GM18498 (cell line): ENCODE results near the gene CASP10.

ENCODE experiments used
- ATAC-seq: cut with Tn5 transposase; IDR thresholded peaks from one replicate; pipeline ENCODE4 v1.9.1; 2021; ENCODE audit warnings: mild to moderate bottlenecking, moderate library complexity; ENCODE audit not compliant: unreplicated experiment

The CASP10 gene

DNA sequence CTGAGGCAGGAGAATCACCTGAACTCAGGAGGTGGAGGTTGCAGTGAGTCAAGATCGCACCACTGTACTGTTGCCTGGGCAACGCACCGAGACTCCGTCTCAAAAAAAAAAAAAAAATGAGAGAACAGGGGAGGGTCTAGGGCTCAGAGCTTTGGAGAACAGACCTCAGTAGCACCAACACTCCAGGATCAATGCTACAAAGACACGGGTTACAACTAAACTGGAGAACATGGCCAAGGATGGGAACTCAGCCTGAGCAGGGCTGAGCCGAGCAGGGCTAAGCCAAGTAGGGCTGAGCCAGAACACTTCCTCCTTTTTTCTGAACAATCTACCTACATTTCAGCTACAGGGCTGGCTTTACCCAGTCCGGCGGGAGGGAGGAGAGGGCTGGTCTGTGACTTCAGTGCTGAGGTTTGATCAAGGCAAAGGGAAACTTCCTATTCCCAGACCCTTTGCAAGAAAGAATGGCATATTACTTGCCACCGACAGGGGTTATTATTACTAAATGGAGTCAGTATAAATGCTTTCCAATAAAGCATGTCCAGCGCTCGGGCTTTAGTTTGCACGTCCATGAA lies 74.5 kb downstream of the CASP10 start:
- ATAC-seq = peak; percentile 52

DNA sequence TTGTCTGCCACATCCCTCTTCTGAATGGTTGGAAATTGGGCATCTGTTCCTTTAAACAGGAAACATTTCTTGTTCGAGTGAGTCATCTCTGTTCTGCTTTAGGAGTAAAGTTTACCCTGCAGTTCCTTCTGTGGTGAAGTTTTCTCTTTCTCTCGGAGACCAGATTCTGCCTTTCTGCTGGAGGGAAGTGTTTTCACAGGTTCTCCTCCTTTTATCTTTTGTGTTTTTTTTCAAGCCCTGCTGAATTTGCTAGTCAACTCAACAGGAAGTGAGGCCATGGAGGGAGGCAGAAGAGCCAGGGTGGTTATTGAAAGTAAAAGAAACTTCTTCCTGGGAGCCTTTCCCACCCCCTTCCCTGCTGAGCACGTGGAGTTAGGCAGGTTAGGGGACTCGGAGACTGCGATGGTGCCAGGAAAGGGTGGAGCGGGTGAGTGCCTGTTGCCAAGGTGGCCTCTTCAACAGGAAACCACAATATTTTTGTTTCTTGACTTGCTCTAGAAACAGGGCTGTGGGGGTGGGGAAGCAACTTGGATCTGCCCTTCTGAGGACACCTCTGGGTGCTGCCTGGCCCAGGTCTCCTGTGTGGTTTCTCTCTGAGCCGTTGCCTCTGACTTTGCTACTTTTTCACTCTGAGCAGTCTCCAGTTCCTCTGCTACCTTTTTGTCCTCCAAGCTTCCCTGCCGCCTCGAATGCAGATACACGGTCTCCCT lies 75.2 kb downstream of the CASP10 start:
- ATAC-seq = peak; percentile 75

DNA sequence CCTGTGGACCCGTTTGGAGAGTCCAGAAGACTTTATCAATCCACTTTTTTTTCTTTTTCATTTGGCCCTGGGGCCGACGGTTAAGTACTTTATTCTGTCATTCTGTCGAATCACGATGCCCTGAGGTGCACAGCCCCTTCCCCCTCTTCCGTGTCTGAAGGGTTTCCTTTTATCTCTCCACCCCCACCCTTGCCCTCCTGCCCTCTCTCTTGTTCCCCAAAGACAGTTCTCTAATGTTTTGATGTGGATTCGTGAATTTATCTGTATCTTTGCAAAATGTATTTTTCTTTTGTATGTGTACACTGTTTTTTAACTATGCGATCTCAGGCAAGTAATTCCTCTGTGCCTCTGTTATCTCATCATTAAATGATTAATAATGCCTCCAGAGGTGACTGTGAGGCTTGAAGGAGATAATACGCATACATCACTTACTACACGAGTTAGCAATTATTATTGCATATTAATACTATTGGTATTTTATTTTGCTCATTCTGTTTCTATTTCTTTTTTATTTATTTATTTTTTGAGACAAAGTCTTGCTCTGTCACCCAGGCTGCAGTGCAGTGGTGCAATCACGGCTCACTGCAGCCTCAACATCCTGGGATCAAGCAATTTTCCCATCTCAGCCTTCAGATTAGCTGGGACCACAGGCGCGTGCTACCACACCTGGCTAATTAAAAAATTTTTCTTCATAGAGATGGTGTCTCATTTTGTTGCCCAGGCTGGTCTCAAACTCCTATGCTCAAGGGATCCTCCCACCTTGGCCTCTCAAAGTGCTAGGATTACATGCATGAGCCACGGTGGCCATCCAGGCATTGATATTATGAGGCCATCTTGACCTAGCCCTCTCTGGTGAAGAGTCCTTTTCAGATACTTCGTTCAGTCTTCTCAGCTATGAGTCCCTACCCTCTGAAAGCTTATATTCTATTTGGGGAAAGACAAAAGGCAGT lies 76.0 kb downstream of the CASP10 start:
- ATAC-seq = no peak

DNA sequence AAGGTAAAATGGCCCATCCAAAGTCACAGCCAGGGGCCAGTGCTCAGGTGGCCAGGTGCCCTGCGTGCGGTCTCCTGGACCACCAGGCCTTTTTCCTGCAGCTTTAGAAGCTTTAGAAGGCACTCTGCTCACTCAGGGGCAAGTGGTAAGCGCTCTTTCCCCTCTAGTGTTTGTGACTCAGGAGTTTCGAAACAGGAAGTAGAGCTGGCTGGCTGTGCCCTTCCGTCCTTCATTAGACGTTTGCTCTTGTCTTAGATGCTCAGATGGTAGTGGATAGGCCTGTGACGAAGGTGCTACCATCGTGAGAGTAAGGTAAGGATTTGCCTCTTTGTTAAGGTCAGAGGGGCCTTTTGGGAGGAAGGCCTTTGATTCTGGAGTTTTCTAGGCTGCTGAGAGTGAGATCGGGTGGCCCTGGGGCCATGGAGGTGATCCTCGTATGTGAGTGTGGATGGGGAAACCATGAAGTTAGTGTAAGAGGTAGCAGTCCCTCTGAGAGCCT lies 77.4 kb downstream of the CASP10 start, which contains the start of gene CASP8:
TSS of gene CASP8 (plus strand) at position 235 of the 499 bp plus-strand sequence. CDS start 5,951 bp downstream, outside the sequence.
- peak; percentile 38 for ATAC-seq

DNA sequence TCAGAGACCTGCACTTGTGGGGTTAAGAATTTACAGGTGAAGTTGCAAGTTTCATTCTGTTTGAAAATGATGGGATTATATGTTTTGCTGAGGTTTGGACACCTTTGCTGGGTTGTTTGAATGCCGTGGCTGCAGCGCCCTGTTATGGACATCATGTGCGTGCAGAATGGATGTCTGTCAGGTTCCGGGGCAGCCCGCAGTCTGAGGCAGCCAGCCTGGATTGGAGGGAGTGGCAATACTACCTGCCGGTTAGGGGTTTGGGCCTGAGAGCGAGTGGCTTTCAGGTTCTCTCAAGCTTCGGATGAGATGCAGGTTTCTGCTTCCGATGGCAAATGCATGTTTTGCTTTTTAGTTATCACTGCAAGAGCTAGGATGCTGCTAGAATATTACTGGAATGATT lies 78.5 kb downstream of the CASP10 start:
- ATAC-seq = no peak

DNA sequence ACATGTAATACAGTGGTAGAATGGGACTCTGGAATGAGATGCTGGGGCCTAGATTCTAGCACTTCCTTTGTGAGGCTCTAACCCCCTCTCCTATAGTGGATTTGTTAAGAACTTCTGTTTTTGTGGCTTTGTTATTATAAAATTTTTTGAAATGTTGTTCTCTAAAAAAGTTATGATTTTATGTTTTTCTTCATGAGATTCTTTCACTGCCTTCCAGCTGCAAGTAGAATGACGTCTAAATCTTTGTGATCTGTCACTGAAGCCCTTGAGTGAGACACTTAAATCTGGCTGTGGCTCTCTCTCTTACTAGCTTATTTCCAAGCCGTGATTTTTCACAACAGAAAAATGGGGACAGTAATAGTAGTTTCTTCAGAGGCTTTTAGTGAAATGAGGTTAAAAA lies 79.0 kb downstream of the CASP10 start:
- ATAC-seq = no peak

DNA sequence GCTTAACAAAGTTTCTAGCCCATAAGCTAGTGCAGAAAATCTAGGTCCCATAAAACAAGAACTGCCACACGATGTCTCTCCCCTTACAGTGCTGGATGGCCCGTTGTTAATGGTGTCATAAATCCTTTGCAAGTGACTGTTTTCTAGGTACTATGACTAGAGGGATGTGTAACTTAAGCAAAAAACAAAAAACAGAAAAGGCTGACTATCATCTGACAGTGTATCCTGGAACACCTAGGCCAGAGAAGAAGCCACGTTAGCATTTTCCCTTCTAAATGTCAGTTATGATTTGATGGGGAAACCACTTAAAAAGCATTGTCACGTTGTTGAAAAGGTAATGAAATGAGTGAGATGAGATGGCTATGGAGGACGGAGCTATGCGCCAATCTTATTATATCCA lies 79.8 kb downstream of the CASP10 start:
- no peak for ATAC-seq

DNA sequence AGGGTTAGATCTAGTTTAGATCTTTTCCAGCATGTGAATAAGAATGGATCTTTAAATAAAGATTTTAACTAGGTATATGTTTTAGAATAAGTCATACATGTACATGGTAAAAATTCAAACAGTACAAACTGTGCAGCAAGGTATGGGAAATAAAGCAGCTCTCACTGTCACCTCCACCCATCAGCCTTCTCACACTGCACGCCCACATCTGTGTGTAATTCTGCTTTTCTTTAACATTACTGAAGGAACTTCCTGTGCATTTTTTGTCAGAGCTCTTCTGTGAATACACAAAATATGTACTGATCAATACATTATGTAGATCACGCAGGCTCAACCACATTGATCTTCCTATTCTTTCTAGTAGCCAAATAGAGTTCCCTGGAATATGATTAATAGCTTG lies 80.8 kb downstream of the CASP10 start:
- no peak for ATAC-seq

DNA sequence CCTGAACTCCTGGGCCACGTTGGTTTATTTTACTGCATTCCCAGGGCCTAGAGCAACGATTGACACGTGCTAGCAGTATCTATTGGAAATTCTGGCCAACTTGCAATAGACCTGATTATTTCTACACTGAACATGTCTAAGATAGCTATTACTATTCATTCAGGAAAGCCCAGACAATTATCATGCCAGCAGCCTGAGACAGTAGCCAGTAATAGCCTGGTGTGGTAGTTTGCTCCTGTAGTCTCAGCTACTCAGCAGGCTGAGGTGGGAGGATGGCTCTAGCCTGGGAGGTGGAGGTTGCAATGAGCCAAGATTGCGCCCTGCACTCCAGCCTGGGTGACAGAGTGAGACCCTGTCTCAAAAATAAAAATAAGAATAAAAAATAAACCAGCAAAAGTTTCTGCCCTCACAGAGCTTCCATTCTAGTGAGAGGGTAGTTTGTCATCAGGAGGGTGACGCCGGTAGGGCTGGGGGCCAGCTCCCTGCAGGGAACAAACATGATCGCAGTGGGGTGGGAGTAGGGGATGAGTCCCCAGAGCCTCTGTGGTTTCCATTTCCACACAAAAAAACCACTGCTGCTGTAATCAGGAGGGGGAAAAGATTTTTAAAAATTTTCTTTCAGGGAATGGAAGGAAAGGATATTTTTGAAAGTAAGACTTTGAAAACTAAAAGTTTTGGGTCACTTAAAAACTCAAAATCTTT lies 81.7 kb downstream of the CASP10 start:
- ATAC-seq = no peak

DNA sequence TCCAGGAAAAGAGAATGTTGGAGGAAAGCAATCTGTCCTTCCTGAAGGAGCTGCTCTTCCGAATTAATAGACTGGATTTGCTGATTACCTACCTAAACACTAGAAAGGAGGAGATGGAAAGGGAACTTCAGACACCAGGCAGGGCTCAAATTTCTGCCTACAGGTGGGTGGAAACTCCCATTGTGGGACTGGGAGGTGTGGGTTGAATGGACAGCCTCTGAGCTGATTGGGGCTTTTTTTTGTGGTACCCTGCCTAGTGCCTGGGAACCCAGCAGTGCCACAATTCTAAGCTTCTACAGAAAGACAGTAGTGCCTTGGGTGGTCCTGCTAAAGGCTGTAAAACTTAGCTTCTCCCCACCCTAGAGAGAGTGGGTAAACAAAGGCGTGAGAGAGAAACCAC lies 83.7 kb downstream of the CASP10 start:
- no peak for ATAC-seq

DNA sequence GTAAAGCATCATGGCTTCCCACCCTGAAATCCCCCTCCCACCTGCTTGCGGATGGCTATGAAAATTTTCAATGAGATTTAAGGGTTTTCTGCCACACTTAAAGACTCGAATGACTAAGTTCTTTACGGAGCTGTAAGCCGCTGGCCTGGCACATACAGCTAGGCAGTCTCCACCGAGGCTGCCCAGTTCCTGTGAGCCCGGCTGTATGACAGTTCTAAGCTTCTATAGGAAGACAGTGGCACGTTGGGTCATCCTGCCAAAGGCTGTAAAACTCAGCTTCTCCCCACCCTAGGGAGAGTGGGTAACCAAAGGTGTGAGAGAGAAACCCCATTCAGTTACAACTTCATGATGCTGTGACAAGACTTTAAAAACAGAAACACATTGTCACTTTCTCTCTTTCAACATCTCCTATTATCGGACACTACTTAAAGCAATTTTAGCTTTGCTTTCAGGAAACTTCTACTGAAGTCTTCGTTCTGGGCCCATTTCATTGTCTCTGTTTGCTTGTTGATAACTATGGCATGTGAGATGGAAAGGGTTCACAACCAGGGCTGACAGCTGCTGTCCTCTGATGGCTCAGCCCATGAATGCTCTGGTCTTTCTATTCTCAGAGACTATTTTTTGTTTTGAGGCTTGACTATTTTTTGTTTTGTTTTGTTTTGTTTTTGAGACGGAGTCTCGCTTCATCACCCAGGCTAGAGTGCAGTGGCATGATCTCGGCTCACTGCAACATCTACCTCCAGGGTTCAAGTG lies 84.5 kb downstream of the CASP10 start:
- ATAC-seq = peak; percentile 54

DNA sequence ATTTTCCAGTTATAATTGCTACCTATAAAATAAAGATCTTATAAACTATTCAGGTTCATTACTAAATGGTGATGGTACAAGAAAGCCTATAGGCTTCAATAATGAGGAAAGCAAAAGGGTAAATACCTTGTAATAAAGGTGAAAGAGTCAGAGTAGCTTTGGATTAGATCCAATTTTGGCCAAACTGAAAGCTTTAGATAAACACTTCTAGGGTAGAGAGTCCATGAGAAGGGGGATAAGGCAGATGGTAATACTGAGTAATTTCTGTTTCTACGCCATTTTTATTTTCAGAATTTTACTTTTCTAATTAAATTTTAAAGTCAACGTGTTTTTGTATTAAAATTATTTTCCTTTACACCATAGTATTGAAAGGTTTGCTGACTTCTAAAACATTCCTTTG lies 86.8 kb downstream of the CASP10 start:
- no peak for ATAC-seq

DNA sequence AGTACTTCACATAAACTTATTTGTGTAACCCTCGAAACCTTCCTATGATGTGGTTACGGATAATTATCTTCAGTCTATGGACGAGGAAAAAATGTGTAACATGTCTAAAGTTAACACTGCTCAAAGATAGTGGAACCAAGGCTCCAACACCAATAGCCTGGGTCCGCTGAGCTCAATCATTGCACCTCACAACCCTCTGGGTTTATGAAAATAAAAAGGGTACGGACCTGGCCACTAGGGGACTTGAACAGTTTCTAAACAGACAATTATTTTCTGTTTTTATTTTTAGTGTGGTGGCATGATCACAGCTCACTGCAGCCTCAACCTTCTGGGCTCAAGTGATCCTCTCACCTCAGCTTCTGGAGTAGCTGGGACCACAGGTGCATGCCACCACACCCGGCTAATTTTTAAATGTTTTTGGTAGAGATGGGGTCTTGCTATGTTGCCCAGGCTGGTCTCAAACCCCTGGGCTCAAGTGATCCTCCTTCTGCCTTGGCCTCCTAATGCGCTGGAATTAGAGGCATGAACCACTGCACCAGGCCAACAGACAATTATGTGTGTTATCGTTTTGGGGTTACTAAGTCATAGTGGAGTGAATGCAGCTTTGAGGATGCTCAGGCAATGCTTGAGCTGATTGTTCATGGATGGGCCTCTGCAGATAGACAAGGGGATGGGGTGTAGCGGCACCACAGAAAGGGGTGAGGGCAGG lies 87.5 kb downstream of the CASP10 start:
- ATAC-seq = no peak

DNA sequence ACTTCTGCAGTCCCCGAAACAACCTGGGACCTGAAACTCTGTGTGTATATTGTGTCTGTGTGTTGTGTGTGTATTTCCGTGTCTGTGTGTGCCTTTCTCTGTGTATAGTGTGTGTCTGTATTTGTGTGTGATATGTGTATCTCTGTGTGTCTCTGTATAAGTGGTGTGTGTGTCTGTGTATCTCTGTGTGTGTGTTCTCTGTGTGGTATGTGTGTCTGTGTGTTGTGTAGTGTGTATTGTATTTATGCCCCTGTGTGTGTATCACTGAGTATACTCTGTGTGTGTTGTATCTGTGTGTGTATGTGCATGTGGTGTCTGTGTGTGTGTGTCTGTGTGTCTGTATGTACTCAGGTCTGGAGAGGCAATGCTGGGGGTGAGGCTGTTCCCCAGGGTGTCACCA lies 89.0 kb downstream of the CASP10 start:
- no peak for ATAC-seq

DNA sequence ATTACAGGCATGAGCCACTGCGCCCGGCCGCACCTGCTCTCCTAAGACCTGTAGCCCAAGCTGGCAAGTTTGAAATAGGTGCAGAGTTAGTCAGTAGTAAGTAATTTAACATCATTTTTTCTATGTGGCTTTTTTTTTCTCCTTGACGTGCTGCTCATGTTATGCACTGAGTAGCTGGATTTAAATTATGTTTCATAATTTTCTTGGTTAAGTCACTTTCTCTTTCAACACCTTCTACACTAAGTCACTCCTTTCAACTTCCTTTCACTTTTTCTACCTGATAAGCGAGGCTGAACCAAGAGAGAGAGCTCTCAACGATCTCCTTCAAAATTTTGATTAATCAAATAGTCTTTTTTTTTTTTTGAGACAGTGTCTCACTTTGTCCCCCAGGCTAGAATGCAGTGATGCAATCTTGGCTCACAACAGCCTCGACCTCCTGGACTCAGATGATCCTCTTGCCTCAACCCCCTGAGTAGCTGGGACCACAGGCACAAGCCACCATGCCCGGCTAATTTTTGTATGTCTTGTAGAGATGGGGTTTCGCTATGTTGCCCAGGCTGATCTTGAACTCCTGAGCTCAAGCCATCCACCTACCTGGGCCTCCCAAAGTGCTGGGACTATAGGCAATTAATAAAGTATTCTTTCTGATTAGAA lies 90.5 kb downstream of the CASP10 start:
- ATAC-seq = no peak

DNA sequence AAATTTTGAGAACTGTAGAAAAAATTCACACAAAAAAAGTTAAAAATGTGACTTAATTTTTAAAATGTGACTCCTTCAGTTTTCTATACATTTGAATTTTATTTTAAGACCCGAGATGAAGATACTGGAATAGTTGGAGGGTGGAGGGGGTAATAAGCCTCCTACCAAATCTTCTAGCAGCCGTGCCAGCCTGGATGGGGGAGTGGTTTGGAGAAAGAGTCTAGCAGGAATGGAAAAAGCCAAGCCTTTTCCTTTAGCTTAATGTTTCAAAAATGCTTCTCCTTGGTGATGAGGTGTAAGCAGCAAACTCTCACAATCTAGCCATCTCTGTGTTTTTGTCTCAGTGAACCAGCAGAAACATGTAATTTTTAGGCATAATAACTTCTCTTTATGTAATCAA lies 92.1 kb downstream of the CASP10 start:
- ATAC-seq = no peak

DNA sequence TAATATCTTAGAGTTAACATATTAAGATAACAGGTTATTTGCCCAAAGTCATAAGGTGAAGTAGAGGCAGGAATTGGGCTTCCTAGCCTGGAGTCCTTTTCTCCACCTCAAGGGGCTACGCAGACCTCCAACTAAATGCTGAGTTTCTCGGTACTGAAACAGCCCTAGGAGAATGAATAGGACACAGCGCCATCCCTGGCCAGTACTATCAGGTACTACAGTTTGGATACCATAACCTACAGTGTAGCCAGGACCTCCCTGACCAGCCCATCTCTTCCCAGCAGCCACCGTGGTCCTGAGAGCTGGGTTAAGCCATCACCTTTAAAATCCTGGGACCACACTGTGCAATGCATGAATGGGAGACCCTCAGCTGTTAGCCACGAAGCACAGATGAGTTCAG lies 93.0 kb downstream of the CASP10 start:
- ATAC-seq = no peak

DNA sequence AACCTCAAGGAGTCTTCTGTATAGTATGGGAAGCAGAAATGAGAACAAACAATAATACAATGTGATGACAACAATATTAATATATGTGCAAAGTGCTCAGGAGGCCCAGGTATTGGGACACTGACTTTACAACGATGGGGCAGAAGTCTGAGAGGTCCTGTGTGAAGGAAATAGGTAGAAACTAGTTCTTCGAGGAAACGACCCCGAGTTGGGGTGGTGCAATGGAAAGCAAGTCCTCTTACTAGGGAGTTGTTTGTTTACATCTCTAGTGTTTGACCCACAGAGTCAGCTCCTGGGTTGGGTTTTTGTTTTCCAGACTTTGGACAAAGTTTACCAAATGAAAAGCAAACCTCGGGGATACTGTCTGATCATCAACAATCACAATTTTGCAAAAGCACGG lies 93.6 kb downstream of the CASP10 start:
- no peak for ATAC-seq
